GM21447 (cell line): Measurements from ENCODE around the gene LSMEM2.
"Not testable (repeated sequence)": the region's sequence is repeated elsewhere in the genome, so short reads cannot be mapped to it uniquely, and the experiment has no call there.

Experiments
- ATAC-seq: cut with Tn5 transposase; IDR thresholded peaks from one replicate; pipeline ENCODE4 v1.9.1; 2021; ENCODE audit not compliant: unreplicated experiment

The LSMEM2 gene

DNA sequence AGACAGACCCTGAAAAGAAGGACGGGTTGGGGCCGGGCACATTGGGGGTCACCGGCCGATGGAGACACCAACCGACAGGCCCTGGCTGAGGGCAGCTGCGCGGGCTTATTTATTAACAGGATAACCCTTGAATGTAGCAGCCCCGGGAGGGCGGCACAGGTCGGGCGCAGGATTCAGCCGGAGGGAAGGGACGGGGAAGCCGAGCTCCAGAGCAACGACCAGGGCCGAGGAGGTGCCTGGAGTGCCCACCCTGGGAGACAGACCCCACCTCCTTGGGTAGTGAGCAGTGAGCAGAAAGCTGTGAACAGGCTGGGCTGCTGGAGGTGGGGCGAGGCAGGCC is 2.2 kb upstream of the LSMEM2 start:
- no peak for ATAC-seq

DNA sequence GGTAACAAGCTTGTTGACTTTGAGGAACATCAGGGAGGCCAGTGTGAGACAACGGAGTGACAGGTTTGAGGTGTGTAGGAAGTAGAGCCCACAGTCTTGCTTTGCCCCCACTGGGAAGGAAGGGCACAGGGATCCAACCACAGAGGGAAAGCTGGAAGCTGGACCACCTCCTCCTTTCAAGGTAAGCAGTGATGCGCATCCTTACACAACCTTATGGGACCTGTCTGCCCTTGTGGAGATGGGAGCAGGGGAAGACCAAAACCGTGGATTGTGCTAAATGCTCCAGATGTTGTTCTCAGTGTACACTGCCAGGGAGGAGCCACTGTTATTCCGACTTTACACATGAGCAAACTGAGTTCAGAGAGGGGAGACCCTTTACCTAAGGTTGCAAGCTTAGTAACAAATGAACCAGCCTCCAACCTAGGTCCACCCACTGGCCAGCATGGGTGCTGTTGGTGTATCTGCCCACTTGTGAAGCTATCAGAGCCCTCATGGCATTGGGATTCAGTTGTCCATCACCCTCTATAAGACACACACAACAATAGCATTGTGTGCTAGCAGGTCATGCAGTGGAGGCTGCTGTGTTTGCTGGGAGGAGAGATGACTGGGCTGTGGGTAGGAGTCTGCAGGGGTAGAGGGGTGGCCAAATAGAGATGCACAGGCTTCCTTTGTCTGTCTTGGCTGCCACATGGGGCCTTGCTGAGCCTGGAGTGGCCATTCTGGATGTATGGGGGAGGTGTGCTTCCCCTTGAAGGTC is 586 bp upstream of the LSMEM2 start:
- no peak for ATAC-seq

DNA sequence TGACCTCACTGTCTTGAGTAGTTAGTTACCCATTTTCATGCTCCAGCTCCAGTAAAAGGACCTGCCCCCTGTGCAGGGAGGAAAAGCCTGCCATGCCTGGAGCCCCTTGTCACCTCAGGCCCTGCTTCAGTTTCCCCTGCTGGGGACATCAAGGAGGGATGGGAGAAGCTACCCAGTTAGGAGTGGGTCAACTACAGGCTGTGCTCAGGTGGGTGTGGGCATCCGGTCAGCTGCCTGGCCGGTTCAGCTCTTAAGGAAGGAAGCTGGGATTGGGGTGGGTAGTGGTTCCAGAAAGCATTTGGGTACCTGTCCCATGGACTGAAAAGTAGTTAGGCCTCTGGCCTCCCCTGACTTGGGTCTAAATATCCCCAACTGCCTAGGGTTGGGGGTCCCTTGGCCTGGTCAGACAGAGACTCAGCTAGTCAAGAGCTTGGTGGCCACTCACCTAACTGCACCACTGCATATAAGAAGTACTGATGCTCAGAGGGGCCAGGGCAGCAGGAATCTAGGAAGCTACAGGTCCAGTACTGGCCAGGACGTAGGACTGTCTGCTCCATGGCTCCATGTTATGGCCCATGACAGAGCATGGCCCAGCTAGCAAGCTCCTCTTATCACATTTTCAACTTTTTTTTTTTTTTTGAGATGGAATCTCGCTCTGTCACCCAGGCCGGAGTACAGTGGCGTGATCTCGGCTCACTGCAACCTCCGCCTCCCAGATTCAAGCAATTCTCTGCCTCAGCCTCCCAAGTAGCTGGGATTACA is 549 bp downstream of the LSMEM2 start:
- no peak for ATAC-seq

DNA sequence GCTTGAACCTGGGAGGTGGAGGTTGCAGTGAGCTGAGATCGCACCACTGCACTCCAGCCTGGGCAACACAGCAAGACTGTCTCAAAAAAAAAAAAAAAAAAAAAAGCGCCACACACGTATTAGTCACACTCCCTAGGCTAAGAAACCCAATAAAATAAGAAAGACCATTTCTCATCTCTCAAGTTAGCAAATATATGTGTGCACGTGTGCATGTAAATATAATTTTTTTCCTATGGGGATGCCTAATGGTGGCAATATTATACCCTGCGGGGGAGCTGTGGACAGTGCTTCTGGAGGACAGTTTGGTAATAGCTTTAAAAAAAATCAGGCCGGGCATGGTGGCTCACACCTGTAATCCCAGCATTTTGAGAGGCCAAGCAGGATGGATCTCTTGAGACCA is 5.2 kb downstream of the LSMEM2 start:
- not testable (repeated sequence) for ATAC-seq

DNA sequence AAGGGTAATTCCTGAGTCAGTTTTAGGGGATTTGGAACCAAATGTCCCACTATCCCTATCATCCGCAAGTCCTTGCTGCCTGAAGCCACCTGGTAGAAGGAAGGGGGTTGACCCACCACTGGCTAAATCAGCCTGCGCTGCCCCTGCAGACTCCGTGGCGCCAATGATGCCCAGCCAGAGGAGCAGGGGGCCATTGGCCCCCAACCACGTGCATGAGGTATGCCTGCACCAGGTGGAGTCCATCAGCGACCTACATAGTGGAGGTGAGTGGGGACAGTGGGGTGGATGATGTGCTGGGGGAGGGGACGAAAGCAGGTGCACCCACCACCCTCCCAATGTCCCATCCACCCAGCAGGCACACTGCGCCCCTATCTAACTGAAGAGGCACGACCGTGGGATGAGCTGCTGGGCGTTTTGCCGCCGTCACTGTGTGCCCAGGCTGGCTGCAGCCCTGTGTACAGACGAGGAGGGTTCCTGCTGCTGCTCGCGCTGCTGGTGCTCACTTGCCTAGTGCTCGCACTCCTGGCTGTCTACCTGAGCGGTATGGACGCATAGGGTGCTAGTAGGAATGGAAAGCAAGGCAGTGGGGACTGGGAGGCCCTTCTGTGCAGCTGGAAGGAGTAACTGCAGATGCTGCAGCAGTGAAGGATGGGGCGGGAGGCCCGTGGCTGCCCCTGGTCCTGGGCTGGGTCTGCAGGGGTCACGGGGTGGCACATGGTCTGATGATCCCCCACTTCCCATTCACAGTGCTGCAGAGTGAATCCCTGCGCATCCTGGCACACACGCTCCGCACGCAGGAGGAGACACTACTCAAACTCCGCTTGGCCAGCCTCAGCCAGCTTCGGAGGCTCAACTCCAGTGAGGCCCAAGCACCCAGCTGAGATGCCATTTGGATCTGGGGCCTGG is 7.7 kb downstream of the LSMEM2 start:
- no peak for ATAC-seq

DNA sequence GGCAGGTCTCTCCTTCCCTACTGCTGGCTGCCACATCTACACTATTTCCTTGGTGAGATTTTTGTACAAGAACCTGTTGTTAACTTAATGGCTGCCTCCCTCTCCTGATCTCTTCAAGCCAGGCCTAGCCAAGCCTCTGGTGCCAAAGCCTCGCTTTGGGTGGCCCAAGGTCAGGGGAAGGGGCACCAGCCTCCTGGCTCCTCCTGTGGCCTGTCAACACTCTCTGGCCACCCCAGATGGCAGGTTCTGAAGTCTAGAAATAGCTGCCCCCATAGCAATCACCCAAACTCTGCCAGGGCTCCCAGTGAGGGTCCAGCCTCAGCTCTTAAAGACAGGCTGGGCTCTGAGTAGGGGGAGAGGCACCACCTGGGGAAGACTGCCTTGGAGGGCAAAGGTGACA is 8.4 kb downstream of the LSMEM2 start:
- ATAC-seq: no peak

DNA sequence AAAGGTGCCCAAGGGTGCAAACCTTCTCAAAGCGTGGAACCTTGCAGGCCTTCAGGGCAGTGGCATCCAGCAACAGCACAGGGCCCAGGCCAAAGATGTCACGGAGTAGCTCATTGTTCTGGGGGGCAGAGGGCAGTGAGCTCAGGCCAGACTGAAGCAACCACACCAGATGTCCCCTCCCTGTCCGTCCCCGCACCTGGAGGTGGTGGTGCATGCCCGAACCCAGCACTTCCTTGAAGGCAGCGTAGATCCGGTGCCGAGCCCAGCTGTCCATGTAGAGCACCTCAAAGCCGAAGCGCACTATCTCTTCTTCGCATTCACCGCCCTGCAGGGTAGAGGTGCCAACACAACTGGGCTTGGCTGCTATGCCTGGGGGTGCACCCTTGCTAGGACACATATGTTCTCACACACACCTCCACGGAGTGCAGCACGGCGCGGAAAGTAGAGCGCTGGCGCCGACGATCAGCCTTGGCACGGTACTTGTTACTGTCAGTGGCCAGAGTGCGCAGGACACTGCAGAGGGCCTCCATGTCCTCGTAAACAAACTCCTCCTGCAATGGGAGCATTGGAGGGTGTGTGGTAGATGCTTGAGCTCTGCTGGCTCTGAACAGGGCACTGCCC is 9.6 kb downstream of the LSMEM2 start:
- ATAC-seq: no peak

DNA sequence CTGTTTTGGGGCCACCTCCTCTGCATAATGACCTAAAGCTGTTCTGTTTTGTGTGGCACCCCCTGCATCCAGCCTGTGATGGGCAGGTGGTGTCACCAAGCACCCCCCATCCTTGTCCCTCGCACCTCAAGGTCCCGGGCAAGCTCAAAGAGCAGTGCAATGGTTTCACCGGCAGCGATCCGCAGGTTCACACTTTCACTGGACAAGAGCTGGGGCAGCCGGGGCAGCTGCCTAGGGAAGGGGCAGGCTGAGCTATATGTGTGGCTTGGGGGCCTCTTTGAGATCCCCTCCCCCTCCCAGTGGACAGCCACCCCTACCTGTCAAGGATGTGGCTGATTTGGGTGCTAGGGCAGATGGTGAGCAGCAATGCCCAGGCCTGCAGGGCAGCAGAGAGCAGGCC is 10.2 kb downstream of the LSMEM2 start:
- no peak for ATAC-seq

DNA sequence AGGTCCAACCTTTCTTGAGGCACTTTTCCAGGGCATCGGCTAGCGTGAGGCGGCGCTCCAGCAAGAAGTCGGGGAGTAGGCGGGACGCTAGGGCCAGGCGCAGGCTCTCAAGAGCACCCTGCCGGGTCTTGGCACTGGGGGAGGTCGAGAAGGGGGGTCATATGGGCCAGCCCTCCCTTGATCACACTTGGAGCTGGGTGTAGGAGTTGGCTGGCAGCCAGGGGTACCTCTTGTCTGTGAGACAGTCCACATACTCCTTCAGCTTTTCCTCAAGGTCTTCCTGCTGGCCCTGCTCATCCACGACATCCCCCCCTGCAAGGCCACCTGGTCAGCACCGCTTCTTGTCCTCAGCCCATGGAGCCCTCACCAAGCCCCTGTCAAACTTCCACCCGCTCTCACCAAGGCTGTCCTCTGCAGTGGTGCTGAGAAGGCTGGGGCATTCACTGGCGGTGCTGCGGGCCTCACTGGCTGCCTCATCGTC is 11.3 kb downstream of the LSMEM2 start:
- no peak for ATAC-seq

DNA sequence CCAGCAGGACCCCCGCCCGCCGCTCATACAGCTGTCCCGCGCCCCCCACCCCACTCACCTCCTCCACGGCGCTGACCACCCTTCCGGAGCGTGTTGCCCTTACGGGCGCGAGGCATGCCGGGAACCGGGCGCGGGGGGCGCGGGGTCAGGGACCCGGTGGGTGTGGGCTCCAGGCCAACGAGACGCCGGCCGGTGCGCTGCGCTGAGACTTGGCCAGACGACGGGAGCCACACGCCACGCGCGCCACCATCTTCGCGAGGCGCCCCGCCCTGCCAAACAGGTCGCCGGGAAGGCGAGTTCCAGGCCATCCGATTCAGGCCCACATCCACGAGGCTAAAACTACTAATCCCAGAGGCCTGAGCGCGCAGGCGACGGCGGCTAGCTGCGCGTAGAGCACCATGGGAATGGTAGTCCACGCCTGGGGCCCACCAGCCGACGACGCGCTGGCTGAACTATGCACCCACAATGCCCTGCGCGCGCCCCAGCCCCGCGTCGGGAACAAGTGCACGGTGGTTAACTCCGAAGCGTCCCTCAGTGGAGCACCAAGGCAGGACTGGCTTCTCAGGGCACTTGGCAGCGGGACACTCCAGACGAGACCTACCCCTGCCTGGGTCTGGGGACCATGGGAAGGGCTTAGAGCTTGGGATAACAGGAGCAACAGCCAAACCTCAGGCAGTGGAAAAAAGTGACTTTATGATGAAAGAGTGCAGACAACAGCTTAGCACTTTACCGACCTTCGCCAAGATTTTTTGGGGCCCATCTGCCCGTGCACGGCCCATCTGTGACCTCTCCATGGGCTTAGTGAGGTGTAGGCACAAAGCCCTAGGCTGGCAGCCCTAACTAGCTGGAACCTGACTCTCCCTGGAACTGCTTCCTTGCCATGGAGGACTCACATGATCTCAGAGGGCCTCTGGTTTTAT is 13.5 kb downstream of the LSMEM2 start, which contains the start of gene IFRD2:
Gene IFRD2 (minus strand): TSS at position 271 of the 920 bp plus-strand sequence. CDS start 155 bp downstream, at position 116.
- ATAC-seq: peak; percentile 93

DNA sequence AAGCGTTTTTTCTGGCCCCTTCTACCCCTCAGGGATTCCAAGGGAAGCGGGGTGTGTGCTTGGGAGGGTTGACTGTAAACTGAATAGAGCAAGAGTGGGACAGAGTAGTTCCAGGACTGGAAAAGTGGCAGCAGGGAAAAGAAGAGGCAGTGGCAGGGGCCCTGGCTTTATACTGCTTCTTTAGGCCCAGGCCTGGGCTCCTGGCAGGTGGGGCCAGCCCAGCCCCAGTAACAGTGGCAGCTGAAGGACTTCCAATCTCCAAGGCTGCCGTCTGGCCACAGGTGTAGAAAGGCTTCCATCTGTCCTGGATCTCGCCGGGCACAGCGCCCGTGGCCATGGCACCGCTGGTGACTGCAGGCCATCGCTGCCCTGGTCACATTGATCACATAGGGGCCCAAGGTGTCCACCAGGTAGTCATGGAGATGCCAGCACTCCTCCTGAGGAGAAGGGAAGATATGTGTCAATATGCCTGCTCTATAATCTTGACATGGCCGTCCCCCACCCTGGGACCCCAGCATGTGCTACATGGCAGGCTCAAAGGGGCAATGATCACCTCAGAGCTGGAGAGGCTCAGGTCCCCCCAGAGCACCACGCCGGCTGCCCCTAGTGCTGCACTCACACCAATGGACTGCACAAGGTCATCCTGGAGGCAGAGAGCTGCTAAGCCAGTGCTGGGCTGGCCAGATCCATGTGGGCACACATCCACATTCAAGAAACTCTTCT is 14.4 kb downstream of the LSMEM2 start:
- no peak for ATAC-seq

DNA sequence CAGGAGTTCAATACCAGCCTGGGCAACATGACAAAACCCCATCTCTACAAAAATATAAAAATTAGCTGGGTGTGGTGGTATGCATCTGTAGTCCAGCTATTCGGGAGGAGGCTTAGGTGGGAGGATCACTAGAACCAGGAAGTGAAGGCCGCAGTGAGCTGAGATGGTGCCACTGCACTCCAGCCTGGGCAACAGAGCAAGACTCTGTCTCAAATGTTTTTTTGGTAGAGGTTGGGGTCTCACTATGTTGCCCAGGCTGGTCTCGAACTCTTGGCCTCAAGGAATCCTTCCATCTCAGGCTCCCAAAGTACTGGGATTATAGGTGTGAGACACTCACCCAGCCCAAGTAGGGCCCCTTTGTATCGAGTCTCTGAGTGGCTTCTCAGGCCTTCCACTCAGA is 15.2 kb downstream of the LSMEM2 start:
- ATAC-seq: no peak

DNA sequence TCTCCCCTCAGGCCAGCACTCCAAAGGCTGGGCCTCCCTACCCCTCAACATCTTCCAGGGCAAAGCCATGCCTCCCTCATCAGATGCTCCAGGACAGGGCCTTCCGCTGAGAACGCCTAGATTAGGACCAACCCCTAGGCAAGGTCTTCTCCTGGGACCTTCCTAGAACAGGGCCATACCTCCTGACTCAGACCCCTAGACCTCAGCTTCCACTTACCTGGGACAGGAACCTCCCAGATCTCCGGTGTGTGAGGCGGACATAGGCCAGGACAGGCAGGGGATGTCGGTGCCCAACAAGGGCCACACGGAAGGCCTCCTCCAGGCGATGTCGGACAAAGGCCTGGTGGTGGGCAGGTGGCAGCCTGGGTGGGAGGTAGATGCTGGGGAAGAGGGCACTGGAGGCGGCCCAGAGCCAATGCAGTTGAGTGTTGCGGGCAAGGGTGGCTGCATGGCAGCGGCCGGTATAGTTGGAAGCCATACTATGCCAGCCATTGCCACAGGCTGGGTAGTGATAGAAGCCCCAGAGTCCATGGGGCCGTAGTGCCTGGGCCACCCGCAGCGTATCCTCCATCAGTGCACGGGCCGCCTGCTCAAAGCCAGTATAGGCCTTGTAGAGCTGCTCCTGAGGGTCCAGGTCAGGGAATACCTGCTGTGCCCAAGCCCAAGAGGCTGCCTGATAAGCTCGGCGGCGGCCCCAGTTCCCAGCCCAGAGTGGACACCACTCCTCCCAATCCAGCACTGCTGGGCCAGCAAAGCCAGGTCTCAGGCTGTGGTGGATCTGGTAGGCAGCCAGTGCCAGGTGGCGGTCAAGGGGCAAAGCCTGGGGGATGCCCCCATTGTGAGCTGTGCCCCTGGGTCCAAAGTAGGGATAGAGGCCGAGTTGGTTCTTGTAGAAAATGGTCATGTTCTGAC is 15.9 kb downstream of the LSMEM2 start:
- no peak for ATAC-seq

DNA sequence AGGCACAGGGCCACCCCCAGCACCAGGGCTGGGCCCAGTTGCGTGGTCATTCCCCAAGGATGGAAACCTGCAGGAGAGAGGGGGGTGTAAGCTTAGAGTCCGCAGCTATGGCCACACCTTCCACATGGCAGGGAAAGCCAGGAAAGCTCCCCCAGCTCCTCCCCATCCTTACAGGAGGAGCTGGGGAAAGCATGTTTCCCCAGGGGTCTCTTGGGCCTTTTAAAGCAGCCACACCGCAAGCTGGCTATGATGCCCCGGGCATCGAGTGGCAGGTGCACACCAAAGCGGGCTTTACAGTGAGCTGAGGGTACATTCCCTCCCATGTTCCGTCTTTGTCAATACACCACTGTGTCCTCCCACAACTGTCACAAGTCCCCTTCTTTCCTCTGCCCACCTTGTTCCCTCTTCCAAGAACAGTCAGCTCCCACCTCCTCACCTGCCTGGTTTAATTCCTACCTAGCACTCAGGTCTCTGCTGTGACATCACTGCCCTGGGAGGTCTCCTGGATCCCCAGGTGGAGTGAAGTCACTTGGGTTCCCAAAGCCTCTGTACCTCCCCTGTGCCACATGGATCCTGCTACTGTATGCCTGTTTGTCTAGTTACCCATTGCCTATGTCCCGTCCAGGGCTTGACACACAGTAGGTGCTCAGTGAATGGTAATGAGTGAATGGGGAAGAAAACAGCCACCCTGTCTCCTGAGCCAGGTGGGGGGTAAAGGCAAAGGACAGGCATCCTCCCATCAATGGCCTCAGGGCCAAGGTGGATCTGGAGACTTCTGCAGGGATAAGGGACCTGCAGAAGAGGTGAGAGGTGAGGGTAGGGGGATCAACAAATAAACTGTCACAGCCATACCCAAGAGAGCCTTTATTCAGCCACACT is 16.9 kb downstream of the LSMEM2 start:
- ATAC-seq: no peak

DNA sequence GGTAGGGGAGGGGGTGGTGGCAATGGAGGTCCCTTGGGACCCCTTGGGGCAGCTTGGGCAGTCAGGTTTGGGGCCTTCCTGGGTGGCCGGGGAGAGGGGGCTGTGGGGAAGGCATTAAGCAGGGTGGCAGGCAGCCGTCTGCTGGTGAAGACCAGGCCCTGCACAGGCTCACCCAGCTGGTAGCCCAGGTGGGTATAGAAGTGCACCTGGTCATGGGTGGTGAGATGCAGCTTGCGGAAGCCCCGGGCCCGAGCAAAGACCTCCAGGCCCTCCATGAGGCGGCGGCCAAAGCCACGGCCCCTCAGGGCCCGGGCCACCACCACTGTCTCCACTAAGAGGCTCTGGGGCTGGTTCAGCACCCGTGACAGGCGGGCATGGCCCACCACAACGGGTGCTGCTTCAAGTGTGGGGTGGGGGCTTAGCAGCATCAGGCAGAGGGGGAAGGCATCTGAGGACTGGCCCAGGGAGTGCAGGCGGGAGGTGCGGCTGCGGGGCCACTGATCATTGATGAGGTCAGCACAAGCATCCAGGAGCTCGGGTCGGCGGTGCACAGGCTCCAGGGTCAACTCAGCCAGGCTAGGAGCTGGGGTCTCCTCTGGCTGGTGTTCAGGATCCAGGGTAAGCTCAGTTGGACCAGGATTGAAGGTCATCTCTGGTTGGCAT is 18.0 kb downstream of the LSMEM2 start:
- ATAC-seq: no peak

DNA sequence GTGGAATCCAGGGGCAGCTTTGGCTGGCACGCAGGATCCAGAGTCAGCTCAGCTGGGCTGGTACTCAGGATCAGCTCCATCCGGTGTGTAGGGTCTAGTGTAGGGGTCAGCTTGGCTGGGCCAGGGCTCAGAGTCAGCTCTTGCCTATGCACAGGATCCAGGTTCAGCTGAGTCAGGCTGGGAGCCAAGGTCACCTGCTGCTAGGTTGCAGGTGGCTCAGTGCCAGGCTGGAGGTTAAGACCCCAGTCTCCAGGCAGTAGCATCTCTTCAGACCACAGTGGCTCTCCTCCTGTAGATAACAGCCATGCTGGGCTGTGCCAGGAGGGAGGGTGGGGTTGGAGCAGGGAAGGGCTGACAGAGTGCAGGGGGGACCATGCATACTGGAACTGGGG is 18.5 kb downstream of the LSMEM2 start:
- ATAC-seq: no peak
